ENCODE results near the gene NRG4.

- no peak for TF ChIP-seq CTCF (IDR thresholded peaks at IDR 0.05)
- no peak for TF ChIP-seq POLR2AphosphoS5 (IDR thresholded peaks at IDR 0.05; ENCODE audit: insufficient read depth in 1 of 2, low read depth in 1 of 2)
- no peak for TF ChIP-seq POLR2A (IDR thresholded peaks at IDR 0.05)
Observed at GRCh38 chr15:75930866-75931265, 81.4 kb downstream of the NRG4 start.
